ENCODE measurements around the gene IQCF6. TPM values are rescaled to one million over a fixed set of nuclear protein-coding genes. Genes with fewer than 3 reads are reported as not detected.
"Not testable (repeated sequence)": the region's sequence is repeated elsewhere in the genome, so short reads cannot be mapped to it uniquely, and the experiment has no call there.

IQCF6 gene
- total RNA-seq, 3 donors from 2014 or later, result not detected

DNA sequence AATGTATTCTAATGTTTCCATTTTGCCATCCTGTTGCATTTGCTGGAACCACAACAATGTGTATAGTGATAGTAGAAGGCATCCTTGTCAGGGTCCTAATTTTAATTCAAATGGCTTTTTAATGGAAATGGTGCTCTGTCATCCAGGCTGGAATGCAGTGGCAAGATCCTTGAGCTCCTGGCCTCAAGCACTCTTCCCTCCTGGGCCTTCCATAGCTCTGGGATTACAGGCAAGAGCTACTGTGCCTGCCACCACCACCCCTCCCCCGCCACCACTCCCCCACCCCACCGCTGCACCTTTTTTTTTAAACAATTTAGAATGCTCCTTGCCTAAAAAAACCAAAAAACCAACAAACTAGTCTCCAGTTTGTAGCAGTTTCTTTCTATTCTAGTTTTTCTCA lies 15.2 kb upstream of the IQCF6 start:
- Histone ChIP-seq H3K27ac (no peak overlapping the region), H3K9me3 (no peaks in the 10 kb centered on the region), H3K4me3 (no peak overlapping the region), H3K27me3 (peaks cover 0 to 8% of the 10 kb centered on the region in 2 donors), H3K36me3 (no peaks in the 10 kb centered on the region), H3K4me1 (no peaks in the 10 kb centered on the region)
- no peak for TF ChIP-seq POLR2AphosphoS5 (IDR thresholded peaks at IDR 0.05)
- TF ChIP-seq, protein P1, sequence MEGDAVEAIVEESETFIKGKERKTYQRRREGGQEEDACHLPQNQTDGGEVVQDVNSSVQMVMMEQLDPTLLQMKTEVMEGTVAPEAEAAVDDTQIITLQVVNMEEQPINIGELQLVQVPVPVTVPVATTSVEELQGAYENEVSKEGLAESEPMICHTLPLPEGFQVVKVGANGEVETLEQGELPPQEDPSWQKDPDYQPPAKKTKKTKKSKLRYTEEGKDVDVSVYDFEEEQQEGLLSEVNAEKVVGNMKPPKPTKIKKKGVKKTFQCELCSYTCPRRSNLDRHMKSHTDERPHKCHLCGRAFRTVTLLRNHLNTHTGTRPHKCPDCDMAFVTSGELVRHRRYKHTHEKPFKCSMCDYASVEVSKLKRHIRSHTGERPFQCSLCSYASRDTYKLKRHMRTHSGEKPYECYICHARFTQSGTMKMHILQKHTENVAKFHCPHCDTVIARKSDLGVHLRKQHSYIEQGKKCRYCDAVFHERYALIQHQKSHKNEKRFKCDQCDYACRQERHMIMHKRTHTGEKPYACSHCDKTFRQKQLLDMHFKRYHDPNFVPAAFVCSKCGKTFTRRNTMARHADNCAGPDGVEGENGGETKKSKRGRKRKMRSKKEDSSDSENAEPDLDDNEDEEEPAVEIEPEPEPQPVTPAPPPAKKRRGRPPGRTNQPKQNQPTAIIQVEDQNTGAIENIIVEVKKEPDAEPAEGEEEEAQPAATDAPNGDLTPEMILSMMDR (IDR thresholded peaks at IDR 0.05), result no peak
- no peak for TF ChIP-seq POLR2A (IDR thresholded peaks at IDR 0.05)
- intact Hi-C loops (cut with DNase I; ENCODE audit: low total_unique reads), result no loop called here
- no peak for DNase-seq (ENCODE audit: low spot score in 2 of 2)

DNA sequence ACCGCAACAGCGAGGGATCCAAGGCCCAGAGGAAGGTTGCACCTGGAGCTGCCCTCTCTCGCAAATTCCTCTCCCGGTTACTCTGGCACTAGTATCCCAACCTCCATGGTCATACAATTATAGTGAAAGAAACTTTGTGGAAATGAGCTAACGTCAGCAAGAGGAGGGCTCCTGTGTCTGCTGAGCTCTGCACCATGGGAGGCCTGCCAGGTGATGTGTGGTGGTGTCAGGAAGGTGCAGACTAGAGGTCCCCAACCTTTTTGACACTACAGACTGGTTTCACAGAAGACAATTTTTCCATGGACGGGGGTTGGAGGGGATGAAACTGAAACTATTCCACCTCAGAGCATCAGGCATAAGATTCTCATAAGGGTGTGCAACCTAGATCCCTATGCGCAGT lies 13.2 kb upstream of the IQCF6 start:
- no peaks in the 10 kb centered on the region for H3K4me1 ChIP-seq
- no peak overlapping the region for H3K27ac ChIP-seq
- DNase-seq (ENCODE audit: low spot score in 2 of 2), result no peak
- H3K4me3 ChIP-seq, result no peak overlapping the region
- H3K27me3 ChIP-seq, result peaks cover 0 to 8% of the 10 kb centered on the region in 2 donors
- intact Hi-C loops (cut with DNase I; ENCODE audit: low total_unique reads), result no loop called here
- TF ChIP-seq POLR2A (IDR thresholded peaks at IDR 0.05) (no peak), POLR2AphosphoS5 (IDR thresholded peaks at IDR 0.05) (no peak)
- TF ChIP-seq, protein P1 (IDR thresholded peaks at IDR 0.05), result no peak
- H3K36me3 ChIP-seq, result no peaks in the 10 kb centered on the region
- no peaks in the 10 kb centered on the region for H3K9me3 ChIP-seq

DNA sequence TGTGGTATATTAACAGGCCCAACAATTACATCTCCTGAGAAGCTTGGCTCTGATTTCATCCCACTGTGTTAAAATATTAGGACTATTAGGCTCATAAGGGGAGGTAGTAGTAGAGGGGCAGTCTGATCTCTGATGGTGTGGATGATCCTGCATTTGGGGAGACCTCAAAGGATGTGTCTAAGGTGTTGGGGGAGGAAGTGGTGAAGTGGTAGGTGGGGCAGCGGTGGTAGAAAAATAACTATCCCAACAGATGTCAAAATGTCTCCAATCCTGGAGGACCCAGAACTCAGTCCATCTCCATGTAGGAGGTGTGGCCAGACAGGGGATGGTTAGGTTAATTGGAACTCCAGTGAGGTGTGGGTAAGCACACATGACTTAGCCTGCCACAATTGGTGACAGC lies 10.4 kb upstream of the IQCF6 start:
- no peak for DNase-seq (ENCODE audit: low spot score in 2 of 2)
- no peak overlapping the region for H3K4me3 ChIP-seq
- no peaks in the 10 kb centered on the region for H3K9me3 ChIP-seq
- H3K27me3 ChIP-seq, result no peaks in the 10 kb centered on the region
- TF ChIP-seq, protein P1 (IDR thresholded peaks at IDR 0.05), result no peak
- no peak for TF ChIP-seq POLR2AphosphoS5 (IDR thresholded peaks at IDR 0.05)
- TF ChIP-seq POLR2A (IDR thresholded peaks at IDR 0.05), result no peak
- no peaks in the 10 kb centered on the region for H3K36me3 ChIP-seq
- no peak overlapping the region for H3K27ac ChIP-seq
- H3K4me1 ChIP-seq, result no peaks in the 10 kb centered on the region
- intact Hi-C loops (cut with DNase I; ENCODE audit: low total_unique reads), result no loop called here

DNA sequence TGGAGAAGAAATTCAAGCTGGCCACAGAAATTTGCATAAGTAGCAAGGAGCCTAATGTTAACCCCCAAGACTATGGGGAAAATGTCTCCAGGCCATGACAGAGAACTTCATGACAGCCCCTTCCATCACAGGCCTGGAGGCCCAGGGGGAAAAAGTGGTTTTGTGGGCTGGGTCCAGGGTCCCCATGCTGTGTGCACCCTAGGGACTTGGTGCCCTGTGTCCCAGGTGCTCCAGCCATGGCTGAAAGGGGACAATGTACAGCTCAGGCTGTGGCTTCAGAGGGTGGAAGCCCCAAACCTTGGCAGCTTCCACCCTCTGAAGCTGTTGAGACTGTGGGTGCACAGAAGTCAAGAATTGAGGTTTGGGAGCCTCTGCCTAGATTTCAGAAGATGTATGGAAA lies 8.5 kb upstream of the IQCF6 start:
- DNase-seq (ENCODE audit: low spot score in 2 of 2); H3K4me3 ChIP-seq; H3K27ac ChIP-seq; H3K4me1 ChIP-seq; intact Hi-C loops (cut with DNase I; ENCODE audit: low total_unique reads); H3K36me3 ChIP-seq; H3K27me3 ChIP-seq; H3K9me3 ChIP-seq: not testable (repeated sequence)

DNA sequence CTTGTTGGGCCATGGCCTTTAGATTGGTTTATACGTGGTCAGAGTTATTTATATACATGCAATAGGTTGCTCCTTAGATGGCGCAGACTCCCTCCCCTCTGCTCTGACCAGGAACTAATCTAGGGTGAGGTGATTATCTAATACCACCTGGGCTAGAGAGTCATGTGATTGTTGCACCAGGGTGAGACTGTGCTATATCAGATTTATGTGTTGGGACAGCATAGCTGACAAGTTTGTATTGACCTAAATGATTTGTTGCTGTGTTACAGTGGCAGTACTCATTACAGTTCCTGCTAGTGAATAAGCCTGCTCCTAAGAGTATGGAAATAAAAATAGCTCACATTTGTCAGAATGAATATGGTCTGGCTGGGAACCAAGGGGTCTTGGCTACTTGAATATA lies 7.2 kb upstream of the IQCF6 start:
- intact Hi-C loops (cut with DNase I; ENCODE audit: low total_unique reads), result no loop called here
- no peaks in the 10 kb centered on the region for H3K27me3 ChIP-seq
- no peaks in the 10 kb centered on the region for H3K36me3 ChIP-seq
- no peaks in the 10 kb centered on the region for H3K9me3 ChIP-seq
- H3K4me3 ChIP-seq, result no peak overlapping the region
- H3K4me1 ChIP-seq, result no peaks in the 10 kb centered on the region
- TF ChIP-seq POLR2AphosphoS5 (IDR thresholded peaks at IDR 0.05) (no peak), POLR2A (IDR thresholded peaks at IDR 0.05) (no peak)
- TF ChIP-seq, protein P1 (IDR thresholded peaks at IDR 0.05), result no peak
- DNase-seq (ENCODE audit: low spot score in 2 of 2), result no peak
- no peak overlapping the region for H3K27ac ChIP-seq

DNA sequence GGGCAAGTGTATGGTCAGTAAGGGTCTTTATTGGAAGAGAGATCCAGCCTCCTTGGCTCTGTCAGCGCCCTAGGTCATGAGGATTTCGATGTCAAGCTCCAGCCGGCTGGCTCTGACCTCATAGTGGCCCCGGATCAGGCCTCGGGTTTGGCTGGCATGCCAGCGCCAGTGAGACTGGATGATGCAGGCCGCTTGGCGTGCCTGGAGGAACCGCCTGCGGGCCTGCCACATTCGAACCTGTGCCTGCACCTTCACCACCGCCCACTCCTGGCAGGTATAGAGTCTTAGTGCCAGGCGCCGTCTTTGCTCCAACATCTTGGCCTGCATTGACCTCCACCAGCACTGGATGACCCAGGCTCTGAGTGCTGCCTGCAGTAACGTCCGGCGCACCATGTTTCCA lies 483 bp downstream of the IQCF6 start:
- Histone ChIP-seq H3K27me3 (no peaks in the 10 kb centered on the region), H3K4me1 (no peaks in the 10 kb centered on the region), H3K9me3 (no peaks in the 10 kb centered on the region), H3K27ac (no peak overlapping the region), H3K36me3 (no peaks in the 10 kb centered on the region), H3K4me3 (no peak overlapping the region)
- intact Hi-C loops (cut with DNase I; ENCODE audit: low total_unique reads), result no loop called here
- TF ChIP-seq POLR2A (IDR thresholded peaks at IDR 0.05) (no peak), POLR2AphosphoS5 (IDR thresholded peaks at IDR 0.05) (no peak)
- TF ChIP-seq, protein P1 (IDR thresholded peaks at IDR 0.05), result no peak
- DNase-seq (ENCODE audit: low spot score in 2 of 2), result no peak
